GM12878 (cell line): Measurements from ENCODE around the gene OR56A1. TPM values are rescaled to one million over a fixed set of nuclear protein-coding genes. Genes with fewer than 3 reads are reported as not detected.

ENCODE experiments used
- ATAC-seq: fragments of 200-7000 bp; cut with Tn5 transposase; 3 replicates; pipeline ENCODE4 v1.9.1; 2020; ENCODE audit warnings: mild to moderate bottlenecking, moderate library complexity
- BruUV-seq: library from RNA; stranded (reverse); fragments of 400-500 nt; replicated peaks from 2 replicates; lab custom pipeline; 2021; lab: Mats Ljungman, UMichigan
- CTCF ChIA-PET: fragments of 300-600 bp; sonication (Branson Sonifier 250); formaldehyde crosslinking; extraction: SDS; loops from one replicate; lab custom pipeline; 2021; ENCODE audit warnings: inconsistent platforms; lab: Yijun Ruan, JAX
- POLR2A ChIA-PET: fragments of 350-600 bp; formaldehyde crosslinking; extraction: SDS; loops from one replicate; lab custom pipeline; 2021; ENCODE audit warnings: inconsistent platforms; lab: Charles Lee
- RAD21 ChIA-PET: fragments of 300-600 bp; sonication (Branson Sonifier 250); formaldehyde crosslinking; loops from one replicate; lab custom pipeline; 2023; ENCODE audit warnings: antibody characterized with exemption; ENCODE audit not compliant: unreplicated experiment; lab: Charles Lee
- SMC1A ChIA-PET: fragments of 300-600 bp; sonication (Branson Sonifier 250); formaldehyde crosslinking; loops from one replicate; lab custom pipeline; 2023; ENCODE audit not compliant: unreplicated experiment, uncharacterized antibody; lab: Charles Lee
- DNase-seq: peaks from one replicate; pipeline ENCODE4 v3.0.0-alpha.2; 2011; ENCODE audit warnings: low read depth, low spot score
- FAIRE-seq: peaks from 3 replicates; lab custom pipeline; 2011; peaks lifted over from hg19 to GRCh38; lab: Jason Lieb, UNC
- H2AFZ ChIP-seq: 2 replicates; pipeline ENCODE4 v1.6.0; 2011; ENCODE audit warnings: low read depth, low read length, control low read depth; ENCODE audit not compliant: control insufficient read depth
- H3K27ac ChIP-seq: 2 replicates; pipeline ENCODE4 v1.5.1; 2011; ENCODE audit warnings: control low read depth; ENCODE audit not compliant: control insufficient read depth, insufficient read depth
- H3K27me3 ChIP-seq, 2 experiments: replicated peaks in 1 of 2; 2 replicates each; pipeline versions ENCODE4 v1.6.0 to v1.6.1; 2011; ENCODE audit warnings: low read length in 1 of 2; ENCODE audit not compliant: control insufficient read depth in 2 of 2, insufficient read depth in 2 of 2
- H3K36me3 ChIP-seq, 2 experiments: 2 replicates each; pipeline ENCODE4 v1.5.1; 2011; ENCODE audit warnings: low read length in 1 of 2; ENCODE audit not compliant: control insufficient read depth in 2 of 2, insufficient read depth in 2 of 2
- H3K4me1 ChIP-seq: 2 replicates; pipeline ENCODE4 v1.6.1; 2011; ENCODE audit warnings: mild to moderate bottlenecking, low read length, moderate library complexity, mixed read lengths; ENCODE audit not compliant: control insufficient read depth, insufficient read depth
- H3K4me2 ChIP-seq: 2 replicates; pipeline ENCODE4 v1.6.0; 2011; ENCODE audit warnings: control low read depth; ENCODE audit not compliant: control insufficient read depth, insufficient read depth
- H3K4me3 ChIP-seq: fragments of 200-600 bp; sonication (generic); 2 replicates; pipeline ENCODE4 v1.5.1; 2016
- H3K79me2 ChIP-seq: 2 replicates; pipeline ENCODE4 v1.6.0; 2011; ENCODE audit warnings: low read length; ENCODE audit not compliant: control insufficient read depth, insufficient read depth
- H3K9ac ChIP-seq: 2 replicates; pipeline ENCODE4 v1.8.0; 2011; ENCODE audit warnings: low read length, control low read depth, mixed read lengths; ENCODE audit not compliant: control insufficient read depth, insufficient read depth
- H3K9me3 ChIP-seq: replicated peaks from 3 replicates; pipeline ENCODE4 v1.5.1; 2011; ENCODE audit warnings: mild to moderate bottlenecking, low read length; ENCODE audit not compliant: control insufficient read depth, insufficient read depth
- H4K20me1 ChIP-seq: 2 replicates; pipeline ENCODE4 v1.6.0; 2011; ENCODE audit not compliant: control insufficient read depth, insufficient read depth
- HDGF ChIP-seq: fragments of 450-650 bp; IDR thresholded peaks from 2 replicates; pipeline ENCODE4 v1.6.1; 2016; ENCODE audit warnings: antibody characterized with exemption
- JUNB ChIP-seq: IDR thresholded peaks from 2 replicates; pipeline ENCODE4 v1.6.1; 2016; ENCODE audit warnings: antibody characterized with exemption, mild to moderate bottlenecking
- KAT2A ChIP-seq: conservative IDR thresholded peaks from 2 replicates; pipeline ENCODE4 v1.6.1; 2011; ENCODE audit warnings: low read depth, low read length; ENCODE audit not compliant: control insufficient read depth
- MEF2A ChIP-seq: IDR thresholded peaks from 2 replicates; pipeline ENCODE4 v1.6.1; 2011; ENCODE audit warnings: low read depth, mild to moderate bottlenecking, low read length, moderate library complexity; ENCODE audit not compliant: insufficient read depth
- MTA2 ChIP-seq: fragments of 450-650 bp; IDR thresholded peaks from 2 replicates; pipeline ENCODE4 v1.6.1; 2016; ENCODE audit warnings: low read depth, mild to moderate bottlenecking, moderate library complexity
- NFIC ChIP-seq: IDR thresholded peaks from 2 replicates; pipeline ENCODE4 v1.6.1; 2012; ENCODE audit warnings: low read depth, mild to moderate bottlenecking, inconsistent platforms, low read length, moderate library complexity
- NFXL1 ChIP-seq: fragments of 450-650 bp; IDR thresholded peaks from 2 replicates; pipeline ENCODE4 v1.6.1; 2017; ENCODE audit warnings: antibody characterized with exemption, mild to moderate bottlenecking, borderline replicate concordance
- NR2C1 ChIP-seq: fragments of 450-650 bp; IDR thresholded peaks from 2 replicates; pipeline ENCODE4 v1.6.1; 2017; ENCODE audit warnings: antibody characterized with exemption, mild to moderate bottlenecking, moderate library complexity
- STAT1 ChIP-seq: fragments of 450-650 bp; conservative IDR thresholded peaks from 2 replicates; pipeline ENCODE4 v1.6.1; 2014; ENCODE audit warnings: antibody characterized with exemption, mild to moderate bottlenecking
- SUPT20H ChIP-seq: IDR thresholded peaks from 2 replicates; pipeline ENCODE4 v1.6.1; 2011; ENCODE audit warnings: low read depth, mild to moderate bottlenecking, low read length, moderate library complexity, borderline replicate concordance; ENCODE audit not compliant: control insufficient read depth
- TCF12 ChIP-seq: IDR thresholded peaks from 2 replicates; pipeline ENCODE4 v1.6.1; 2011; ENCODE audit warnings: low read depth, mild to moderate bottlenecking, low read length
- TCF3 ChIP-seq: IDR thresholded peaks from 2 replicates; pipeline ENCODE4 v1.6.1; 2012; ENCODE audit warnings: low read depth, mild to moderate bottlenecking, low read length, borderline replicate concordance; ENCODE audit not compliant: insufficient read depth
- ZNF24 ChIP-seq: fragments of 450-650 bp; IDR thresholded peaks from 2 replicates; pipeline ENCODE4 v1.6.1; 2017; ENCODE audit warnings: antibody characterized with exemption, mild to moderate bottlenecking
- ZNF622 ChIP-seq: fragments of 450-650 bp; IDR thresholded peaks from 2 replicates; pipeline ENCODE4 v1.6.1; 2017; ENCODE audit warnings: mild to moderate bottlenecking, inconsistent platforms
- WGBS: methylation state at CpG from one replicate; pipeline ENCODE4 v1.1.6; 2016; ENCODE audit warnings: low lambda C conversion rate; ENCODE audit not compliant: insufficient replicate concordance, insufficient coverage; ENCODE audit errors: missing lambda C conversion rate; 5-methylcytosine and 5-hydroxymethylcytosine counted together
- in situ Hi-C: fragments of 300-500 bp; cut with MboI; formaldehyde crosslinking; loops from 9 replicates; pipeline ENCODE4 v1.14.3; 2018; ENCODE audit warnings: mixed read lengths
- intact Hi-C: fragments of 100-400 bp; cut with micrococcal nuclease; formaldehyde crosslinking; loops from one replicate; pipeline ENCODE4 v1.14.2; 2022; ENCODE audit not compliant: unreplicated experiment
- polyA plus RNA-seq, 11 experiments: library from polyadenylated mRNA; depleted of rRNA in 4 of 11; unstranded in 6 of 11; stranded (reverse) in 5 of 11; fragments of >200 nt; fragmentation: Nextera tagmentation in 4 of 11; fragmentation: Illumina TruSeq in 1 of 11; extraction: Ambion mirVana in 4 of 11; extraction: Trizol in 1 of 11; gene quantifications; 1 replicate in 1 of 11; 2 replicates in 10 of 11; pipeline versions ENCODE4 v1.2.1 to v1.2.3, GENCODE V29; 2011 to 2016; ENCODE audit warnings: inconsistent platforms in 2 of 11, missing spikeins in 2 of 11, low read depth in 1 of 11
- total RNA-seq, 4 experiments: library from RNA; depleted of rRNA in 3 of 4; stranded (reverse); fragments of >200 nt in 3 of 4; fragmentation: Illumina TruSeq in 1 of 4; extraction: Trizol in 1 of 4; gene quantifications; 2 replicates each; pipeline versions ENCODE4 v1.2.1 to v1.2.3, GENCODE V29; 2013 to 2021
- TF ChIP-seq, protein P1 (sequence below): fragments of 150-350 bp; IDR thresholded peaks from 2 replicates; pipeline ENCODE4 v1.6.1; 2014; ENCODE audit warnings: mild to moderate bottlenecking, low read depth, low read length
- TF ChIP-seq, protein P2 (sequence below): fragments of 450-650 bp; IDR thresholded peaks from 2 replicates; pipeline ENCODE4 v1.6.1; 2016; ENCODE audit warnings: mild to moderate bottlenecking

Gene OR56A1
- total and polyA plus RNA-seq, 10 of the 15 experiments (the other 5 are each of a cell fraction or from before 2014, with no cell fraction given), result not detected

DNA sequence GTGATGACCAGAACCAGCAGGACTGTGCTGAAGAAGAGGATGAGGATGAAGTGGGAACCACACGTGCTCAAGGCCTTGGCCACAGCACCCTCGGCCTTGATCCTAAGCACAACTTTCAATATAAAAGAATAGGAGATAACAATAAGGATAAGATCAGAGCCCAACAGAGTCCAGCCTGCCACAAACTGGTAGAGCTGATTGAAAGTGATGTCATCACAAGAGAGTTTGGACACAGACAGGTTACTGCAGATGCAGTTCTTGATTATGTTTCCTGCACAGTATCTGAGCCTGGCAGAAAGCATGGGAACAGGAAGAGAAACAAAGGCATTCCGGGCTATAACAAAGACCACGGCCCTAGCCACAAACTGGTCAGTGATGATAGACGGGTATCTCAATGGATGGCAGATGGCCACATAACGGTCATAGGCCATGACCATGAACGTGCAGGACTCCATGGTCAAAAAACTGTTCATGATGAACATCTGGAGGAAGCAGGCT, 28.3 kb downstream of the OR56A1 start:
- in situ Hi-C loops, result no loop called here
- FAIRE-seq (no peak), ATAC-seq (no peak)
- ChIA-PET RAD21 (no interaction called here), CTCF (no interaction called here)
- H3K4me1 ChIP-seq, result no peaks in the 10 kb centered on the region
- H3K79me2 ChIP-seq, result no peaks in the 10 kb centered on the region
- H3K4me3 ChIP-seq, result no peak overlapping the region
- TF ChIP-seq TCF12 (no peak), NFIC (no peak), MEF2A (no peak), KAT2A (no peak), ZNF24 (no peak), MTA2 (no peak), JUNB (no peak), STAT1 (no peak), NR2C1 (no peak), HDGF (no peak), TCF3 (no peak), NFXL1 (no peak), ZNF622 (no peak), SUPT20H (no peak)
- TF ChIP-seq, protein P1, sequence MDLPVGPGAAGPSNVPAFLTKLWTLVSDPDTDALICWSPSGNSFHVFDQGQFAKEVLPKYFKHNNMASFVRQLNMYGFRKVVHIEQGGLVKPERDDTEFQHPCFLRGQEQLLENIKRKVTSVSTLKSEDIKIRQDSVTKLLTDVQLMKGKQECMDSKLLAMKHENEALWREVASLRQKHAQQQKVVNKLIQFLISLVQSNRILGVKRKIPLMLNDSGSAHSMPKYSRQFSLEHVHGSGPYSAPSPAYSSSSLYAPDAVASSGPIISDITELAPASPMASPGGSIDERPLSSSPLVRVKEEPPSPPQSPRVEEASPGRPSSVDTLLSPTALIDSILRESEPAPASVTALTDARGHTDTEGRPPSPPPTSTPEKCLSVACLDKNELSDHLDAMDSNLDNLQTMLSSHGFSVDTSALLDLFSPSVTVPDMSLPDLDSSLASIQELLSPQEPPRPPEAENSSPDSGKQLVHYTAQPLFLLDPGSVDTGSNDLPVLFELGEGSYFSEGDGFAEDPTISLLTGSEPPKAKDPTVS, result no peak
- TF ChIP-seq, protein P2, sequence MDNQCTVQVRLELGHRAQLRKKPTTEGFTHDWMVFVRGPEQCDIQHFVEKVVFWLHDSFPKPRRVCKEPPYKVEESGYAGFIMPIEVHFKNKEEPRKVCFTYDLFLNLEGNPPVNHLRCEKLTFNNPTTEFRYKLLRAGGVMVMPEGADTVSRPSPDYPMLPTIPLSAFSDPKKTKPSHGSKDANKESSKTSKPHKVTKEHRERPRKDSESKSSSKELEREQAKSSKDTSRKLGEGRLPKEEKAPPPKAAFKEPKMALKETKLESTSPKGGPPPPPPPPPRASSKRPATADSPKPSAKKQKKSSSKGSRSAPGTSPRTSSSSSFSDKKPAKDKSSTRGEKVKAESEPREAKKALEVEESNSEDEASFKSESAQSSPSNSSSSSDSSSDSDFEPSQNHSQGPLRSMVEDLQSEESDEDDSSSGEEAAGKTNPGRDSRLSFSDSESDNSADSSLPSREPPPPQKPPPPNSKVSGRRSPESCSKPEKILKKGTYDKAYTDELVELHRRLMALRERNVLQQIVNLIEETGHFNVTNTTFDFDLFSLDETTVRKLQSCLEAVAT, result no peak
- TF ChIP-seq, all 136 proteins: peak for 0
- Histone ChIP-seq H4K20me1 (no peaks in the 10 kb centered on the region), H3K9ac (no peak overlapping the region), H3K4me2 (no peak overlapping the region), H3K27me3 (no peaks in the 10 kb centered on the region), H2AFZ (no peak overlapping the region), H3K36me3 (no peaks in the 10 kb centered on the region), H3K27ac (no peak overlapping the region), H3K9me3 (no peaks in the 10 kb centered on the region)
- 8% methylated on average over 7 of the region's 7 CpGs for WGBS
- SMC1A ChIA-PET, result no interaction called here
- intact Hi-C loops, result no loop called here
- POLR2A ChIA-PET, result no interaction called here
- DNase-seq, result no peak
- BruUV-seq, result no TSS peak
